ENCODE results near the gene SERPINB7. TPM values are rescaled to one million over a fixed set of nuclear protein-coding genes. Genes with fewer than 3 reads are reported as not detected.

Gene SERPINB7
- polyA plus RNA-seq, 1 donor (not counting 4 experiments of a cell fraction or from before 2014, with no cell fraction given), result 408 TPM

- Histone ChIP-seq H3K4me1 (ENCODE audit: control insufficient read depth, extremely low read depth, insufficient read depth, low read length) (no peaks in the 10 kb centered on the region), H3K36me3 (ENCODE audit: control insufficient read depth in 2 of 2, extremely low read depth in 1 of 2, insufficient read depth in 2 of 2, low read length in 2 of 2) (peaks cover 19 to 33% of the 10 kb centered on the region in 2 experiments), H2AFZ (ENCODE audit: control insufficient read depth, low read length) (no peak overlapping the region), H3K4me3 (ENCODE audit: control insufficient read depth in 2 of 3, extremely low read depth in 1 of 3, insufficient read depth in 2 of 3, low read depth in 1 of 3, low read length in 3 of 3) (no peak overlapping the region), H3K9me3 (ENCODE audit: control insufficient read depth, low read depth, low read length) (no peaks in the 10 kb centered on the region), H3K9ac (ENCODE audit: control insufficient read depth, extremely low read depth, insufficient read depth, low read length) (no peak overlapping the region), H4K20me1 (ENCODE audit: control insufficient read depth, extremely low read depth, insufficient read depth, low read length) (no peaks in the 10 kb centered on the region), H3K27ac (ENCODE audit: control insufficient read depth, insufficient read depth, low read length) (no peak overlapping the region), H3K27me3 (ENCODE audit: control insufficient read depth, extremely low read depth, insufficient read depth, low read length) (no peaks in the 10 kb centered on the region), H3K79me2 (ENCODE audit: control insufficient read depth, insufficient read depth, low read length) (peaks cover 2% of the 10 kb centered on the region), H3K4me2 (ENCODE audit: control insufficient read depth, extremely low read depth, insufficient read depth, low read depth, low read length) (no peak overlapping the region), H3K9me1 (ENCODE audit: control insufficient read depth, extremely low read depth, insufficient read depth, low read length) (peaks cover 3% of the 10 kb centered on the region)
- dilution Hi-C loops (cut with MboI; ENCODE audit: extremely low pct_ligation_motif_present, low sequenced_read_pairs), result no loop called here
- TF ChIP-seq EZH2 (IDR thresholded peaks at IDR 0.05; ENCODE audit: low read length) (no peak), CTCF (optimal IDR thresholded peaks at IDR 0.05 in 1 of 3, IDR thresholded peaks at IDR 0.05 in 1 of 3, conservative IDR thresholded peaks at IDR 0.05 in 1 of 3; ENCODE audit: extremely low read depth in 1 of 3, insufficient read depth in 2 of 3, low read length in 3 of 3) (no peak)
- FAIRE-seq (no peak), DNase-seq (ENCODE audit: low read depth, low spot score) (no peak)
Observed at GRCh38 chr18:63795606-63796005, 20.4 kb downstream of the SERPINB7 start.

GRCh38 chr18:63799189-63799588 lies 24.0 kb downstream of the SERPINB7 start:
- H2AFZ ChIP-seq (ENCODE audit: control insufficient read depth, low read length), result no peak overlapping the region
- peaks cover 15 to 37% of the 10 kb centered on the region in 2 experiments for H3K36me3 ChIP-seq (ENCODE audit: control insufficient read depth in 2 of 2, extremely low read depth in 1 of 2, insufficient read depth in 2 of 2, low read length in 2 of 2)

More at GRCh38 chr18:63799189-63799588, 24.0 kb downstream of the SERPINB7 start:
- no peak overlapping the region for H3K27ac ChIP-seq (ENCODE audit: control insufficient read depth, insufficient read depth, low read length)
- H3K27me3 ChIP-seq (ENCODE audit: control insufficient read depth, extremely low read depth, insufficient read depth, low read length), result no peaks in the 10 kb centered on the region
- H3K9ac ChIP-seq (ENCODE audit: control insufficient read depth, extremely low read depth, insufficient read depth, low read length), result no peak overlapping the region
- no peaks in the 10 kb centered on the region for H3K4me1 ChIP-seq (ENCODE audit: control insufficient read depth, extremely low read depth, insufficient read depth, low read length)
- FAIRE-seq, result no peak
- no peaks in the 10 kb centered on the region for H4K20me1 ChIP-seq (ENCODE audit: control insufficient read depth, extremely low read depth, insufficient read depth, low read length)
- H3K9me1 ChIP-seq (ENCODE audit: control insufficient read depth, extremely low read depth, insufficient read depth, low read length), result peaks cover 3% of the 10 kb centered on the region
- H3K9me3 ChIP-seq (ENCODE audit: control insufficient read depth, low read depth, low read length), result no peaks in the 10 kb centered on the region
- TF ChIP-seq EZH2 (IDR thresholded peaks at IDR 0.05; ENCODE audit: low read length) (no peak), CTCF (optimal IDR thresholded peaks at IDR 0.05 in 1 of 3, IDR thresholded peaks at IDR 0.05 in 1 of 3, conservative IDR thresholded peaks at IDR 0.05 in 1 of 3; ENCODE audit: extremely low read depth in 1 of 3, insufficient read depth in 2 of 3, low read length in 3 of 3) (no peak)
- no peaks in the 10 kb centered on the region for H3K79me2 ChIP-seq (ENCODE audit: control insufficient read depth, insufficient read depth, low read length)
- dilution Hi-C loops (cut with MboI; ENCODE audit: extremely low pct_ligation_motif_present, low sequenced_read_pairs), result no loop called here
- no peak overlapping the region for H3K4me3 ChIP-seq (ENCODE audit: control insufficient read depth in 2 of 3, extremely low read depth in 1 of 3, insufficient read depth in 2 of 3, low read depth in 1 of 3, low read length in 3 of 3)
- no peak overlapping the region for H3K4me2 ChIP-seq (ENCODE audit: control insufficient read depth, extremely low read depth, insufficient read depth, low read depth, low read length)
- DNase-seq (ENCODE audit: low read depth, low spot score), result no peak

Measured in keratinocyte (primary cell).